HEK293T (cell line): ENCODE results near the gene TET2.

Experiments used
- CTCF ChIA-PET: fragments of 350-600 bp; formaldehyde crosslinking; extraction: SDS; loops from one replicate; lab custom pipeline; 2021; ENCODE audit warnings: antibody characterized with exemption, inconsistent platforms; lab: Yijun Ruan, JAX
- POLR2A ChIA-PET: fragments of 350-600 bp; formaldehyde crosslinking; extraction: SDS; loops from one replicate; lab custom pipeline; 2020; ENCODE audit warnings: antibody characterized with exemption, inconsistent platforms; lab: Yijun Ruan, JAX
- DNase-seq: peaks from one replicate; pipeline ENCODE4 v3.0.0; 2012; ENCODE audit warnings: mixed read lengths; ENCODE audit errors: extremely low spot score
- ARNT ChIP-seq: fragments of 450-650 bp; IDR thresholded peaks from 2 replicates; pipeline ENCODE4 v1.6.1; 2017; ENCODE audit warnings: mild to moderate bottlenecking
- BHLHE40 ChIP-seq: fragments of 450-650 bp; IDR thresholded peaks from 2 replicates; pipeline ENCODE4 v1.6.1; 2016; ENCODE audit warnings: mild to moderate bottlenecking, moderate library complexity, borderline replicate concordance
- CTBP1 ChIP-seq: fragments of 450-650 bp; IDR thresholded peaks from 2 replicates; pipeline ENCODE4 v1.6.1; 2016; ENCODE audit warnings: borderline replicate concordance
- ELF4 ChIP-seq: fragments of 450-650 bp; IDR thresholded peaks from 2 replicates; pipeline ENCODE4 v1.6.1; 2017; ENCODE audit warnings: antibody characterized with exemption
- FOXA1 ChIP-seq: fragments of 450-650 bp; IDR thresholded peaks from 2 replicates; pipeline ENCODE4 v1.6.1; 2016; ENCODE audit warnings: mild to moderate bottlenecking
- FOXK2 ChIP-seq: fragments of 450-650 bp; IDR thresholded peaks from 2 replicates; pipeline ENCODE4 v1.6.1; 2016; ENCODE audit warnings: mild to moderate bottlenecking
- FOXM1 ChIP-seq: fragments of 450-650 bp; IDR thresholded peaks from 2 replicates; pipeline ENCODE4 v1.6.1; 2017; ENCODE audit warnings: mild to moderate bottlenecking, borderline replicate concordance
- HDGF ChIP-seq: fragments of 450-650 bp; IDR thresholded peaks from 2 replicates; pipeline ENCODE4 v1.6.1; 2017; ENCODE audit warnings: antibody characterized with exemption, borderline replicate concordance
- L3MBTL2 ChIP-seq: fragments of 450-650 bp; conservative IDR thresholded peaks from 2 replicates; pipeline ENCODE4 v1.6.1; 2016; ENCODE audit warnings: mild to moderate bottlenecking
- LEF1 ChIP-seq: fragments of 450-650 bp; IDR thresholded peaks from 2 replicates; pipeline ENCODE4 v1.6.1; 2017; ENCODE audit warnings: mild to moderate bottlenecking, borderline replicate concordance
- NFRKB ChIP-seq: fragments of 450-650 bp; IDR thresholded peaks from 2 replicates; pipeline ENCODE4 v1.6.1; 2016; ENCODE audit warnings: mild to moderate bottlenecking, moderate library complexity
- PKNOX1 ChIP-seq: fragments of 450-650 bp; IDR thresholded peaks from 2 replicates; pipeline ENCODE4 v1.6.1; 2016
- SP1 ChIP-seq: fragments of 450-650 bp; IDR thresholded peaks from 2 replicates; pipeline ENCODE4 v1.6.1; 2017
- SUZ12 ChIP-seq: fragments of 450-650 bp; IDR thresholded peaks from 2 replicates; pipeline ENCODE4 v1.6.1; 2016; ENCODE audit warnings: mild to moderate bottlenecking
- TARDBP ChIP-seq: fragments of 450-650 bp; IDR thresholded peaks from 2 replicates; pipeline ENCODE4 v1.6.1; 2016
- ZNF384 ChIP-seq: fragments of 450-650 bp; IDR thresholded peaks from 2 replicates; pipeline ENCODE4 v1.6.1; 2016

Gene TET2

GRCh38 chr4:105116616-105117319 lies 29.9 kb upstream of the TET2 start:
- POLR2A ChIA-PET: no interaction called here
- CTCF ChIA-PET: interaction anchor here (0.7 kb wide), 1 partner anchor 138 kb away, joined by 4 read pairs; no protein-coding TSS in a partner anchor
- TF ChIP-seq LEF1: no peak
- no peak for TF ChIP-seq BHLHE40
- TF ChIP-seq FOXK2: no peak
- no peak for TF ChIP-seq NFRKB
- TF ChIP-seq FOXM1: no peak
- TF ChIP-seq FOXA1: no peak
- TF ChIP-seq ELF4: no peak
- no peak for TF ChIP-seq ARNT
- TF ChIP-seq SP1: no peak
- no peak for TF ChIP-seq SUZ12
- TF ChIP-seq CTBP1: no peak
- TF ChIP-seq PKNOX1: no peak
- TF ChIP-seq HDGF: no peak
- TF ChIP-seq ZNF384: no peak
- no peak for DNase-seq

GRCh38 chr4:105119356-105119755 lies 27.3 kb upstream of the TET2 start:
- no peak for DNase-seq
- ChIA-PET POLR2A (no interaction called here), CTCF (no interaction called here)
- TF ChIP-seq TARDBP: no peak
- no peak for TF ChIP-seq PKNOX1
- no peak for TF ChIP-seq FOXM1
- TF ChIP-seq ZNF384: no peak
- no peak for TF ChIP-seq FOXK2
- TF ChIP-seq L3MBTL2: no peak
- TF ChIP-seq ARNT: no peak
- TF ChIP-seq ELF4: no peak
- TF ChIP-seq BHLHE40: no peak

- no peak for DNase-seq
- POLR2A ChIA-PET: no interaction called here
- TF ChIP-seq NFRKB (no peak), ARNT (no peak), TARDBP (no peak), FOXM1 (no peak), PKNOX1 (no peak), L3MBTL2 (no peak), SP1 (no peak), ZNF384 (no peak), ELF4 (no peak), BHLHE40 (no peak), CTBP1 (no peak), FOXK2 (no peak), LEF1 (no peak), FOXA1 (no peak), HDGF (no peak), SUZ12 (no peak)
- CTCF ChIA-PET: no interaction called here
Measured at GRCh38 chr4:105120626-105121025, 26.1 kb upstream of the TET2 start.

- TF ChIP-seq FOXM1 (no peak), FOXA1 (no peak), L3MBTL2 (no peak), SP1 (no peak), BHLHE40 (no peak), CTBP1 (no peak), TARDBP (no peak), ZNF384 (no peak), ARNT (no peak), LEF1 (no peak)
- ChIA-PET CTCF (no interaction called here), POLR2A (no interaction called here)
- no peak for DNase-seq
Measured at GRCh38 chr4:105122350-105122749, 24.3 kb upstream of the TET2 start.

- no peak for TF ChIP-seq LEF1
- TF ChIP-seq NFRKB: no peak
- no peak for TF ChIP-seq HDGF
- no peak for TF ChIP-seq L3MBTL2
- no peak for TF ChIP-seq ZNF384
- TF ChIP-seq TARDBP: no peak
- no peak for TF ChIP-seq PKNOX1
- TF ChIP-seq ELF4: no peak
- CTCF ChIA-PET: no interaction called here
- POLR2A ChIA-PET: no interaction called here
Measured at GRCh38 chr4:105126311-105127169, 20.1 kb upstream of the TET2 start.

More at GRCh38 chr4:105126311-105127169, 20.1 kb upstream of the TET2 start:
- no peak for DNase-seq
